HFF-Myc (cell line): ENCODE measurements around the gene ZBTB21.

Experiments
- DNase-seq: peaks from one replicate; pipeline ENCODE4 v3.0.0-alpha.2; 2011; ENCODE audit warnings: low read depth; ENCODE audit errors: extremely low read depth
- H3K4me3 ChIP-seq: replicated peaks from 2 replicates; pipeline ENCODE4 v1.5.1; 2011; ENCODE audit warnings: low read depth, mild to moderate bottlenecking, control low read depth, low read length
- CTCF ChIP-seq: IDR thresholded peaks from 2 replicates; pipeline ENCODE4 v1.5.1; 2012; ENCODE audit warnings: mild to moderate bottlenecking, low read depth, low read length, control low read depth; ENCODE audit errors: missing control alignments

ZBTB21 gene

GRCh38 chr21:42022091-42022430 lies 11.9 kb upstream of the ZBTB21 start:
- H3K4me3 ChIP-seq, result no peak overlapping the region
- DNase-seq, result no peak
- TF ChIP-seq CTCF, result no peak

GRCh38 chr21:42021371-42022090 lies 11.4 kb upstream of the ZBTB21 start:
- no peak overlapping the region for H3K4me3 ChIP-seq
- no peak for TF ChIP-seq CTCF
- no peak for DNase-seq

- TF ChIP-seq CTCF, result no peak
- DNase-seq, result no peak
- H3K4me3 ChIP-seq, result no peak overlapping the region
These were observed 9.5 kb upstream of the ZBTB21 start for GRCh38 chr21:42019706-42020105.

GRCh38 chr21:42019101-42019605 lies 9.0 kb upstream of the ZBTB21 start:
- no peak overlapping the region for H3K4me3 ChIP-seq
- TF ChIP-seq CTCF, result no peak
- DNase-seq, result no peak

- no peak for TF ChIP-seq CTCF
- no peak for DNase-seq
- H3K4me3 ChIP-seq, result no peak overlapping the region
These were observed 6.9 kb upstream of the ZBTB21 start for GRCh38 chr21:42017022-42017421.

- TF ChIP-seq CTCF, result no peak
- no peak overlapping the region for H3K4me3 ChIP-seq
- DNase-seq, result no peak
These were observed 6.3 kb upstream of the ZBTB21 start for GRCh38 chr21:42016364-42016985.
